NCI-H524 (cell line): ENCODE measurements around the gene ABHD6.
A peak's percentile ranks its signal among the peaks of the same experiment; 100 is the strongest.
"Not testable (repeated sequence)": the region's sequence is repeated elsewhere in the genome, so short reads cannot be mapped to it uniquely, and the experiment has no call there.

Experiments used
- DNase-seq, 2 experiments: peaks; one replicate each; lab custom pipeline; 2025; lab: John Stamatoyannopoulos, UW

ABHD6 gene, protein sequence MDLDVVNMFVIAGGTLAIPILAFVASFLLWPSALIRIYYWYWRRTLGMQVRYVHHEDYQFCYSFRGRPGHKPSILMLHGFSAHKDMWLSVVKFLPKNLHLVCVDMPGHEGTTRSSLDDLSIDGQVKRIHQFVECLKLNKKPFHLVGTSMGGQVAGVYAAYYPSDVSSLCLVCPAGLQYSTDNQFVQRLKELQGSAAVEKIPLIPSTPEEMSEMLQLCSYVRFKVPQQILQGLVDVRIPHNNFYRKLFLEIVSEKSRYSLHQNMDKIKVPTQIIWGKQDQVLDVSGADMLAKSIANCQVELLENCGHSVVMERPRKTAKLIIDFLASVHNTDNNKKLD

GRCh38 chr3:58237238-58237940 lies at the start of gene ABHD6:
Gene ABHD6 (plus strand): TSS chr3:58237792. CDS start chr3:58256587, 18,795 bp downstream.
- DNase-seq = peak; percentile 39 to 58

GRCh38 chr3:58188173-58188564 lies 49.4 kb upstream of the ABHD6 start:
- DNase-seq = no peak

- DNase-seq = no peak
Measured at GRCh38 chr3:58188921-58189451, 48.6 kb upstream of the ABHD6 start.

DNA sequence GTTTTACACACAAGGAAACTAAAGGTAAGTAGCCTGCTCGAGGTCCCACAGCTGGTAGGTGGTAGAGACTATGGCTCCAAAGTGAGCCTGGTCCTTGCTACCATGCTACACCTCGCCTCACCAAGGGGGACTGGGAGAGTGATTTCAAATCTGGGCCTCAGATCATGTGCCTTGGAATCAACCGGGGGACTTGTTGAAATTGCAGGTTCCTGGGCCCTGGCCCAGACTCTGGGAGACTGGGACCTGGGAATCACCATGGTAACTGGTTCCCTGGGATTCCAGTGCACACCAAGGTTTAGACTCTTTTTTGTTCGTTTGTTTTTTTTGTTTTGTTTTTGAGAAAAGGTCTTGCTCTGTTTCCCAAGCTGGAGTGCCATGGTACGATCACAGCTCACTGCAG lies 47.9 kb upstream of the ABHD6 start:
- no peak for DNase-seq

DNA sequence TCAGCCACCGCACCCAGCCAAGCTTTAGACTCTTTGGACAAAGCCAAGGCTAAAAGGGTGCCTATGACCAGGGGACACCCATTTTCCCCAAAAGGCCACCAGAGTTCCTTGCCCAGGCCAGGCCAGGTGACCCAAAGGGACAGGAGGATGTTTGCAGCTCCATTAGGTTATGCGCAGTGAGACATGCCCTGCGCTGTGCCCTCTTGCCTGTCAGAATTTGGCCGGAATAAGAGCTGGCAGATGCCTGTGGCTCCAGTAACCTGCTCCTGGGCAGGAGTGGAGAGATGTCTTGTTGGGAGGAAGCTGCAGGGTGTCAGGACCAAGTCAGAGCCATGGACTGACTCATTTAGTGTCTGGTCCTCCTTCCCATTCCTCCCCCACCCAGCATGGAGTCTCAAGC lies 47.3 kb upstream of the ABHD6 start:
- DNase-seq = no peak

DNA sequence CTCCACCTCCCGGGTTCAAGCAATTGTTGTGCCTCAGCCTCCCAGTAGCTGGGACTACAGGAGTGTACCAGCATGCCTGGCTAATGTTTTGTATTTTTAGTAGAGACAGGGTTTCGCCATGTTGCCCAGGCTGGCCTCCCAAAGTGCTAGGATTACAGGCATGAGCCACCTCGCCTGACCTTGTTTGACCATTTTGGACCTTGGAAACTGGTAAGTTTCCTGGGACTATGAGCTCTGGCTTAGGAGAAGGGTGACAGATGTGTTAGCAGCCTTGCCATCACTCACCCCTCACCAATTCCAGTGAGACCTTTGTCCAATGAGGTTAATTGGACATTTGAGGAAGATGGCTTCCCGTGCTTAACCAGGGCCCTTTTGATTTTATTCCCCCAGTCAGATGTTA lies 46.7 kb upstream of the ABHD6 start:
- DNase-seq = no peak

DNA sequence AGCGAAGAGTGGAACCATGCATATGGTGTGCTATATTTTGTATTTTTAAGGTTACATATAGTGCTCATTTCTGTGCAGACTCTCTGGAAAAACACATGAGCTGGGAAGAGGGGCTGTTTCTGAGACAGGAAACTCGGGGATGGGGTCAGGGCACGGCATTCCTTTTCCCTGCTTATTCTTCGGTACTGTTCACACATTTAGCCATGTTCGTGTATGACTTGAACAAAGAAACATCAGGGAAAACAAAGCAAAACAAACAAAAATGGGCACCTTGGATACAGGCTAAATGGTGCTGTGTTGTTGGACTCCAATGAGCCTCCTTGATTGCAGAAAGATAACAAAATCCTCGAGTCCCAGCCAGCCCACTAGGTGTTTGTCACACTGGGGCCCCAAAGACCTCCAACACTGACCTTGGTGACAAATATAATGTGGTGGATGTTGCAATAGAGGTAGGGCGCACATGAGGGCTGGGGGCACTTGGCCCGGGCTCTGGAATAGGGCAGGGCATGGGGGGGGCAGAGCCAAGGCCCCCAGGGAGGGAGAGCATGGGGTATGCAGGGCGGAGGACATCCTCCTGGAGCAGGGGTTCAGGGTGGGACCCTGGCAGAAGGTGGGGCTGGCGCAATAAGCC lies 46.1 kb upstream of the ABHD6 start:
- no peak for DNase-seq

DNA sequence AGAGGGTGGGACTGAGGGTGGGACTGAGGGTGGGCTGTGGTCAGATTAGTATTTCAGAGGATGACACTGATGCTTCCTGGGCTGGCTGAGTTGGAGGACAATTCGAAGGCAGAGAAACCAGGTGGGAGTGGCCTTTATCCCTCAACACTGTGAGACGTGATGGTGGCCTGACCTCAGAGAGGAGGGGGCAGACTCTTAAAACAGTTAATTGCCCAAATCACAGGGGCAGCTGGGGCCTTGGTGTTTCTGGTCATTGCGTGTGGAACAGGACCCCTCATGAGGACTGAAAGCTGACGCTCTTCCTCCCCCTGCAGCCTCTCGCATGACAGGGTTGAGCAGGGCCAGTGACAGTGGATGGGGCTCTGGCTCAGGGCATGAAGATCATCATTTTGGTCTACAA lies 45.5 kb upstream of the ABHD6 start:
- no peak for DNase-seq

GRCh38 chr3:58193682-58194407 lies 43.7 kb upstream of the ABHD6 start:
- no peak for DNase-seq

DNA sequence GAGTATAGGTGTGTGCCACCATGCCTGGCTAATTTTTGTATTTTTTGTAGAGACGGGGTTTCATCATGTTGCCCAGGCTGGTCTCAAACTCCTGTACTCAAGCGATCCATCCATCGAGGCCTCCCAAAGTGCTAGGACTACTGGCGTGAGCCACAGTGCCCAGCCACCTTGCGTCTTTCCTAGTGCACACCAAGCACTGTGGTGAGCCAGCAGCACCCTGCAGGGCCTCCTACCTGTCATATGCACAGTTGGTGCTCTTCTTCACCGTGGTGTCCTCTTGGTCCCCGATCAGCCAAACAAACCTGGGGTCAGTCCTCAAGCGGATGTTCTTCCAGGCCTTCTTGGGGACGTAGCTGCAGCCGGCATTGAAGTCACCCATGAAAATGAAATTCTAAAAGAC lies 40.0 kb upstream of the ABHD6 start:
- no peak for DNase-seq

GRCh38 chr3:58198362-58198761 lies 39.2 kb upstream of the ABHD6 start:
- DNase-seq = no peak

GRCh38 chr3:58198804-58199203 lies 38.8 kb upstream of the ABHD6 start:
- DNase-seq = no peak

DNA sequence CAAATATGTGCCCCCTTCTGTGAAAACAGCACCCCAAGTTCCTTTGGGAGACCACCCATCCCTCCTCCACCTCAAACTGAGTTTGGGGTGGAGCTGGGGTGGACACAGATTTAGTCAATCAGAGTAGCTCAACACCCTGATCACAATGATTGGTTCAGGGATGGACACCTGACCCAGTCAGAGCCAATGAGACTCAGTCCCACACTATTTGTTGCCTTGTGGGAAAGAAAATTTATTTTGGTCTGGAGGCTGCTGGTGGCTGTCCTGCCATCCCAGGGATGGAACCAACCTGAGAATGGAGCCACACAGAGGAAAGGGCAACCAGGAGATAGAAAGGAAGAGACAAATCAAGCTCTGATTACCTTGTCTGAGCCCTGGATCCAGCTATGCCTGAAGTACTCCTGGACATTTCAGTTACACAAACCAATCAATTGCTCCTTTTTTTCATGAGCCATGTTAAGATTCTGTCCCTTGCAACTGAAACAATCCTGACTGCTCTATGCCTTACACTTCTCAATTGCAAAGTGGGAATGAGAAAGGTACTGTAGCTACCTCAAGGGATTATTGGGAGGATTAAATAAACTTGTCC lies 37.4 kb upstream of the ABHD6 start:
- DNase-seq = no peak

- no peak for DNase-seq
Measured at GRCh38 chr3:58200846-58201355, 36.7 kb upstream of the ABHD6 start.

DNA sequence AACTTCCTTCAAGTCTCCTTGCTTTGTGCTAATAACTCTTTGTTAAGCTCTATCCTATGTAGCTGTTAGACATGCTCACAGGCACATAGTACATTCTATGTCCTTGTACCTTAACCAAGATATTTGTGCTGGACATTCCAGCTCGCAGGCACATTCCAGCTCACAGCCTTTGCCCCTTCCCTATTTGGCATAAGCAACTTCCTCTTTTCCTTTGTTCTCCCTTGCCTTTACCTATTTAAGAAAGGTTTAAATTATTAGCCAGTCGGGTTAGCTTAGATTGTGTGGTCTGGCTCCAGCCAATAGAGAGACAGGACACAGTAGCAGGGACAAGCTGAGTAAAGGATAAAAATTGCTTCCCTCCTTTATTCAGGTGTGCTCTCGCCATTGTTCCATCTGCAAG lies 36.1 kb upstream of the ABHD6 start:
- DNase-seq = not testable (repeated sequence)

DNA sequence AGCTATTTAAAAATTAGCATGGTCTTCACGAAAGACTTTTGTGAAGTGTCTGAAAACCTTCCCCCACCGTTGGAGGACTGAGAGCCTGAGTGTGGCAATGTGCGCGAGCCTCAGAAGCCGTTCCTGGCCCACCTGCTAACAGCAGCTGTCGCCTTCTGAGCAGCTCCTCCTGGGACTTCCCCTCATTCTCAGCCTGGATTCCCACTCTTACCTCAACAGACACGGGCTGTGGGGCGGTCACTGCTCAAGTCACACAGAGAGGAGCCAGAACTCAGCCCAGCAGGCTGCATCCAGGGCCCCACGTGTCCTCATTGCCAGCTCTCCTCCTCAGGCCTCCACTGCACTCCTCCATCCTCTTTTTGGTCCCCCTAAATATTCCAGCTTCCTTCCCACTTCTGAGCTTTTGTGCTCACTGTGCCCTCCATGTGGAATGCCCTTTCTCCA lies 34.7 kb upstream of the ABHD6 start:
- DNase-seq = peak; percentile 43 to 77

DNA sequence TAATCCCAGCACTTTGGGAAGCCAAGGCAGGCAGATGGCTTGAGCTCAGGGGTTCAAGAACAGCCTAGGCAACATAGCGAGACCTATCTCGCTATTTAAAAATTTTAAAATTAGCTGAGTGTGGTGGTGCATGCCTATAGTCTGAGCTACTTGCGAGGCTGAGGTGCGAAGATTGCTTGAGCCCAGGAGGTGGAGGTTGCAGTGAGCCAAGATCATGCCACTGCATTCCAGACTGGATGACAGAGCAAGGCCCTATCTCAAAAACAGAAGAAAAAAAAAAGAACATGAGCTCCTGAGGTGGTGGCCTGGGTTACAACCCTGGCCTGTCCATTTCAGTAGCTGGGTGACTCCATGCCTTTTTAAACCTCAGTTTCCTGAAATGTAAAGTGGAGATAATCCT lies 34.1 kb upstream of the ABHD6 start:
- no peak for DNase-seq

- DNase-seq = no peak
Measured at GRCh38 chr3:58204720-58205119, 32.9 kb upstream of the ABHD6 start.

DNA sequence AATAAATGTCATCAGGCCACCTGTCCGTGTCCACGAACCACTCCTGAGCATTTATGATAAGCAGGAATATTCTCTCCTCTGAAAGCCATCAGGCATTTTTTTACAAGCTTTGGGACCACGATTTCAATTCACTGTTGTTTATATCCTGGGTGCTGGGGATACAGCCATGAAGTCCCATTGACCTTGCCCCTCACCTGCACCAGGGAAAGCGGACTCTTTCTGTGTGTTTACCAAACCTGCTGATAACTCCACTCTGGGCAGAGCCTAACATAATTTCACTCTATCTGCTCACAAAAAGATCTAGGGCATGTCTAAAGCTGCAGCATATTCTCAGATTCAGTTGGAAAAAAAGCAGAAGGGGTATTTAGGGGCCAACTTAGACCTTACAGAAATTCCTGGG lies 31.6 kb upstream of the ABHD6 start:
- DNase-seq = no peak

DNA sequence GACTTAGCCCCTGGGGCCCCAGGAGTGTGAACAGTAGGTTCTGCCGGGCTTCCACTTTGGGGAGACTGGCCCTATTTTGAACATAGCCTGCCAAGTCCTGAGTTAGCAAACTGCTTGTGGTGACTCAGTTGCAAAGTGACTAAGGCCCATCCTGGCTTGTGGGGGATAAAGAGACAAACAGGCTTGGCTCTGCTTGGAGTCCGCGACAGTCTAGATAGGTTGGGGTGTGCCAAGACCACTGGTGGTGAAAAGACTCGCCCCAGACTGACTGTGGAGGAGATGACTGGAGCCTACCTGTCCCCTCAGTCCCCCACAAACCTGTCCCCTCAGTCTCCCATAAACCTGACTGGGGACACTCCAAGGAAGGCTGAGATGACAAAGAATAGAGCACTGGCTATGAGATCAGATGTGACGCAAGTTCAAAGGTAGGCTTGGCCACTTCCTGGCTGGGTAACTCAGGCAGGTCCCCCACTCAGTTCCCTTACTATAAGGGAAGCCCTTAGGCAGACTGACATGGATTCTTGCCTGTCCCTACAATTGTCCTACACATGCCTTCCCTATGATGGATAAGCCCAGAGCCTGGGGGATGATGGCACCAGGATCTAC lies 31.1 kb upstream of the ABHD6 start:
- no peak for DNase-seq

GRCh38 chr3:58207954-58208353 lies 29.6 kb upstream of the ABHD6 start:
- no peak for DNase-seq
